Natural killer cell (primary cell): ENCODE data around the gene SEC14L5. TPM values are rescaled to one million over a fixed set of nuclear protein-coding genes. Genes with fewer than 3 reads are reported as not detected.
A peak's percentile ranks its signal among the peaks of the same experiment; 100 is the strongest.

Experiments used
- ATAC-seq, 3 donors: fragments of 150-1000 bp in 2 of 3; fragments of 200-7000 bp in 1 of 3; cut with Tn5 transposase; 1 replicate in 1 of 3; 2 replicates in 2 of 3; pipeline ENCODE4 v1.10.0; 2021; ENCODE audit warnings: mild to moderate bottlenecking in 2 of 3, moderate library complexity in 2 of 3
- DNase-seq, 2 donors: peaks; one replicate each; pipeline versions ENCODE4 v3.0.0 to v3.0.0-alpha.2; 2013 to 2021; ENCODE audit warnings: mixed read lengths in 1 of 2
- H3K27ac ChIP-seq: one replicate; pipeline ENCODE4 v1.5.1; 2013; ENCODE audit warnings: mild to moderate bottlenecking, low read length
- H3K27me3 ChIP-seq: one replicate; pipeline ENCODE4 v1.6.1; 2013; ENCODE audit warnings: low read length; ENCODE audit not compliant: control insufficient read depth, insufficient read depth
- H3K36me3 ChIP-seq: one replicate; pipeline ENCODE4 v1.6.1; 2013; ENCODE audit warnings: low read length; ENCODE audit not compliant: control insufficient read depth, insufficient read depth
- H3K4me1 ChIP-seq: one replicate; pipeline ENCODE4 v1.6.1; 2013; ENCODE audit warnings: low read length; ENCODE audit not compliant: control insufficient read depth, insufficient read depth
- H3K4me3 ChIP-seq: one replicate; pipeline ENCODE4 v1.5.1; 2013; ENCODE audit warnings: low read length
- H3K9me3 ChIP-seq: one replicate; pipeline ENCODE4 v1.6.1; 2013; ENCODE audit warnings: low read length; ENCODE audit not compliant: control insufficient read depth, insufficient read depth
- H3K27ac Mint-ChIP-seq, 2 donors: one replicate each; pipeline ENCODE4 v1.8.0; 2022; ENCODE audit warnings: mild to moderate bottlenecking in 2 of 2, mixed read lengths in 2 of 2, moderate library complexity in 1 of 2
- H3K27me3 Mint-ChIP-seq, 2 donors: one replicate each; pipeline ENCODE4 v1.8.0; 2022; ENCODE audit warnings: low read depth in 2 of 2, mixed read lengths in 2 of 2
- H3K36me3 Mint-ChIP-seq: one replicate; pipeline ENCODE4 v1.8.0; 2022; ENCODE audit warnings: mixed read lengths
- H3K4me1 Mint-ChIP-seq, 2 donors: one replicate each; pipeline ENCODE4 v1.8.0; 2022; ENCODE audit warnings: mixed read lengths in 2 of 2
- H3K4me3 Mint-ChIP-seq: one replicate; pipeline ENCODE4 v1.8.0; 2022; ENCODE audit warnings: mild to moderate bottlenecking, moderate library complexity, mixed read lengths
- H3K9me3 Mint-ChIP-seq, 2 donors: one replicate each; pipeline ENCODE4 v1.8.0; 2022; ENCODE audit warnings: mixed read lengths in 2 of 2
- CTCF ChIP-seq: fragments of 200-600 bp; IDR thresholded peaks from one replicate; pipeline ENCODE4 v1.8.0; 2022; ENCODE audit warnings: antibody characterized with exemption
- WGBS: methylation state at CpG from one replicate; pipeline ENCODE4 v1.1.7; 2013; ENCODE audit warnings: missing lambda C conversion rate; ENCODE audit not compliant: insufficient coverage; 5-methylcytosine and 5-hydroxymethylcytosine counted together
- intact Hi-C: fragments of 100-400 bp; cut with micrococcal nuclease; formaldehyde crosslinking; loops from one replicate; pipeline ENCODE4 v1.14.2; 2022
- total RNA-seq, 4 donors: library from RNA; stranded (reverse); fragments of 120-200 nt in 1 of 4; gene quantifications; one replicate each; pipeline versions ENCODE4 v1.2.3 to v1.2.4, GENCODE V29; 2013 to 2022

SEC14L5 gene
- total RNA-seq, 3 donors from 2014 or later (not counting 1 experiment from before 2014, with no cell fraction given): 0.27 to 1.1 (median 0.93) TPM

GRCh38 chr16:4935241-4935855 is 22.8 kb upstream of the SEC14L5 start:
- Histone ChIP-seq H3K9me3 (no peaks in the 10 kb centered on the region), H3K4me1 (peaks cover 10% of the 10 kb centered on the region), H3K36me3 (no peaks in the 10 kb centered on the region), H3K4me3 (no peak overlapping the region), H3K27ac (no peak overlapping the region), H3K27me3 (peaks cover 10% of the 10 kb centered on the region)
- no peak for TF ChIP-seq CTCF
- intact Hi-C loops: no loop called here
- WGBS: 88% methylated on average over 18 of the region's 19 CpGs
- Mint-ChIP-seq H3K4me1 (peaks cover 0 to 5% of the 10 kb centered on the region in 2 donors), H3K36me3 (no peaks in the 10 kb centered on the region), H3K27me3 (peaks cover 20 to 26% of the 10 kb centered on the region in 2 donors), H3K27ac (no peak overlapping the region), H3K9me3 (no peaks in the 10 kb centered on the region), H3K4me3 (no peak overlapping the region)
- DNase-seq (no peak), ATAC-seq (no peak)

- intact Hi-C loops: no loop called here
- TF ChIP-seq CTCF: no peak
- no peak overlapping the region for H3K4me3 ChIP-seq
- Mint-ChIP-seq H3K4me3 (no peak overlapping the region), H3K36me3 (no peaks in the 10 kb centered on the region), H3K9me3 (no peaks in the 10 kb centered on the region), H3K4me1 (peaks cover 0 to 5% of the 10 kb centered on the region in 2 donors), H3K27me3 (peaks cover 20 to 25% of the 10 kb centered on the region in 2 donors), H3K27ac (no peak overlapping the region)
- no peaks in the 10 kb centered on the region for H3K36me3 ChIP-seq
- DNase-seq: no peak
- H3K4me1 ChIP-seq: peaks cover 10% of the 10 kb centered on the region
- H3K9me3 ChIP-seq: no peaks in the 10 kb centered on the region
- H3K27me3 ChIP-seq: peaks cover 10% of the 10 kb centered on the region
- ATAC-seq: peak in 1 of 3 donors; percentile 28
- 2% methylated on average over 54 of the region's 64 CpGs for WGBS
- no peak overlapping the region for H3K27ac ChIP-seq
Measured at GRCh38 chr16:4936181-4936990, 21.7 kb upstream of the SEC14L5 start.

- Histone ChIP-seq H3K27me3 (peaks cover 10% of the 10 kb centered on the region), H3K4me1 (peaks cover 10% of the 10 kb centered on the region), H3K27ac (no peak within 1 kb of the TSS), H3K9me3 (no peaks in the 10 kb centered on the region), H3K4me3 (no peak within 1 kb of the TSS), H3K36me3 (no peaks in the 10 kb centered on the region)
- WGBS: 9% methylated on average over 76 of the region's 76 CpGs
- no peak within 1 kb of the TSS for H3K4me3 Mint-ChIP-seq
- peak in 2 of 3 donors; percentile 35 to 36 for ATAC-seq
- no peak within 1 kb of the TSS for H3K27ac Mint-ChIP-seq
- peaks cover 0 to 5% of the 10 kb centered on the region in 2 donors for H3K4me1 Mint-ChIP-seq
- no peak for DNase-seq
- intact Hi-C loops: no loop called here
- H3K36me3 Mint-ChIP-seq: no peaks in the 10 kb centered on the region
- no peak for TF ChIP-seq CTCF
- no peaks in the 10 kb centered on the region for H3K9me3 Mint-ChIP-seq
- peaks cover 20 to 25% of the 10 kb centered on the region in 2 donors for H3K27me3 Mint-ChIP-seq
Measured at GRCh38 chr16:4936991-4937781, 20.9 kb upstream of the SEC14L5 start, which contains the start of gene PPL. PPL (minus strand) TSS chr16:4937148; CDS start chr16:4937045, 103 bp downstream.
